NCI-H1092 treated with DMSO at 0.1 percent for 48 hours (cell line): ENCODE measurements around the gene RSPH10B.
"Not testable (repeated sequence)": the region's sequence is repeated elsewhere in the genome, so short reads cannot be mapped to it uniquely, and the experiment has no call there.

ENCODE experiments used
- DNase-seq: peaks from one replicate; lab custom pipeline; 2025; lab: John Stamatoyannopoulos, UW

RSPH10B gene

GRCh38 chr7:5970347-5970911 lies at the start of gene RSPH10B:
Gene RSPH10B (minus strand): TSS chr7:5970689. CDS start chr7:5967116, 3,573 bp downstream.
- DNase-seq = not testable (repeated sequence)

- no peak for DNase-seq
Measured at GRCh38 chr7:6016653-6016966, 46.1 kb upstream of the RSPH10B start.

- peak; percentile 56 for DNase-seq
Measured at GRCh38 chr7:6015917-6016652, 45.6 kb upstream of the RSPH10B start.

- no peak for DNase-seq
Measured at GRCh38 chr7:6012355-6013104, 42.0 kb upstream of the RSPH10B start.

GRCh38 chr7:6011541-6011940 lies 41.1 kb upstream of the RSPH10B start:
- no peak for DNase-seq

GRCh38 chr7:6010370-6010769 lies 39.9 kb upstream of the RSPH10B start:
- DNase-seq = not testable (repeated sequence)

GRCh38 chr7:6008668-6009611 lies 38.5 kb upstream of the RSPH10B start, which contains the start of the genes AIMP2 and PMS2:
Gene AIMP2 (plus strand): TSS chr7:6009272. CDS start chr7:6009364, 92 bp downstream.
Gene PMS2 (minus strand): TSS chr7:6009049. CDS start chr7:6009019, 30 bp downstream.
- DNase-seq = peak; percentile 99

GRCh38 chr7:6007835-6008590 lies 37.5 kb upstream of the RSPH10B start:
- DNase-seq = not testable (repeated sequence)

GRCh38 chr7:6007386-6007785 lies 36.9 kb upstream of the RSPH10B start:
- no peak for DNase-seq

- DNase-seq = peak; percentile 55
Measured at GRCh38 chr7:5997210-5997808, 26.8 kb upstream of the RSPH10B start.

- DNase-seq = not testable (repeated sequence)
Measured at GRCh38 chr7:5987061-5987460, 16.6 kb upstream of the RSPH10B start.

GRCh38 chr7:5979680-5980314 lies 9.3 kb upstream of the RSPH10B start:
- not testable (repeated sequence) for DNase-seq

GRCh38 chr7:5973580-5973979 lies 3.1 kb upstream of the RSPH10B start:
- not testable (repeated sequence) for DNase-seq

- DNase-seq = not testable (repeated sequence)
Measured at GRCh38 chr7:5963810-5964209, 6.7 kb downstream of the RSPH10B start.

GRCh38 chr7:5963205-5963604 lies 7.3 kb downstream of the RSPH10B start:
- not testable (repeated sequence) for DNase-seq

GRCh38 chr7:5934945-5935450 lies 35.5 kb downstream of the RSPH10B start:
- DNase-seq = not testable (repeated sequence)

- DNase-seq = not testable (repeated sequence)
Measured at GRCh38 chr7:5931905-5932644, 38.4 kb downstream of the RSPH10B start.

GRCh38 chr7:5931250-5931649 lies 39.2 kb downstream of the RSPH10B start:
- not testable (repeated sequence) for DNase-seq

GRCh38 chr7:5930290-5930689 lies 40.2 kb downstream of the RSPH10B start:
- DNase-seq = not testable (repeated sequence)
